HUDEP-2 (cell line): ENCODE measurements around the gene KLHL15.
"Not testable (repeated sequence)": the region's sequence is repeated elsewhere in the genome, so short reads cannot be mapped to it uniquely, and the experiment has no call there.

Experiments
- DNase-seq, 76 experiments: peaks; one replicate each; lab custom pipeline; 2025; ENCODE audit not compliant: unreplicated experiment in 76 of 76; lab: John Stamatoyannopoulos, UW

The KLHL15 gene

GRCh38 chrX:24019448-24019847 is 7.5 kb downstream of the KLHL15 start:
- DNase-seq, result no peak

- no peak for DNase-seq
These were observed 8.2 kb downstream of the KLHL15 start for GRCh38 chrX:24018809-24019208.

- DNase-seq, result no peak
These were observed 9.3 kb downstream of the KLHL15 start for GRCh38 chrX:24017674-24018073.

- DNase-seq, result no peak
These were observed 12.5 kb downstream of the KLHL15 start for GRCh38 chrX:24014388-24015018.

GRCh38 chrX:24012266-24012665 is 14.7 kb downstream of the KLHL15 start:
- no peak for DNase-seq

- DNase-seq, result peak in 21 of 76 experiments; percentile 0 to 68 (median 22)
These were observed 21.1 kb downstream of the KLHL15 start for GRCh38 chrX:24005867-24006266.

- DNase-seq, result no peak
These were observed 22.0 kb downstream of the KLHL15 start for GRCh38 chrX:24005028-24005427.

- no peak for DNase-seq
These were observed 24.2 kb downstream of the KLHL15 start for GRCh38 chrX:24002792-24003191.

GRCh38 chrX:24002167-24002566 is 24.8 kb downstream of the KLHL15 start:
- DNase-seq, result no peak

GRCh38 chrX:23999671-24000070 is 27.3 kb downstream of the KLHL15 start:
- no peak for DNase-seq

GRCh38 chrX:23993012-23993633 is 33.9 kb downstream of the KLHL15 start:
- no peak for DNase-seq

GRCh38 chrX:23992431-23992830 is 34.6 kb downstream of the KLHL15 start:
- peak in 1 of 76 experiments; percentile 0 for DNase-seq

GRCh38 chrX:23990455-23990854 is 36.5 kb downstream of the KLHL15 start:
- no peak for DNase-seq

GRCh38 chrX:23989689-23990088 is 37.3 kb downstream of the KLHL15 start:
- DNase-seq, result no peak

GRCh38 chrX:23982891-23983290 is 44.1 kb downstream of the KLHL15 start:
- no peak for DNase-seq

- DNase-seq, result no peak
These were observed 45.3 kb downstream of the KLHL15 start for GRCh38 chrX:23981711-23982110.

- DNase-seq, result no peak
These were observed 45.8 kb downstream of the KLHL15 start for GRCh38 chrX:23981222-23981621.

GRCh38 chrX:23980011-23980441 is 47.0 kb downstream of the KLHL15 start:
- no peak for DNase-seq

GRCh38 chrX:23978491-23978890 is 48.5 kb downstream of the KLHL15 start:
- DNase-seq, result no peak

- DNase-seq, result not testable (repeated sequence)
These were observed 61.4 kb downstream of the KLHL15 start for GRCh38 chrX:23965630-23966029.

GRCh38 chrX:23964191-23964590 is 62.8 kb downstream of the KLHL15 start:
- DNase-seq, result no peak

- DNase-seq, result no peak
These were observed 67.2 kb downstream of the KLHL15 start for GRCh38 chrX:23959781-23960180.

- DNase-seq, result no peak
These were observed 72.6 kb downstream of the KLHL15 start for GRCh38 chrX:23954396-23954795.
